ENCODE data around the gene MIB1. TPM values are rescaled to one million over a fixed set of nuclear protein-coding genes. Genes with fewer than 3 reads are reported as not detected.
"Not testable (repeated sequence)": the region's sequence is repeated elsewhere in the genome, so short reads cannot be mapped to it uniquely, and the experiment has no call there.

The MIB1 gene
- total RNA-seq, 2 experiments from 2014 or later: 41.9 to 42.5 TPM

DNA sequence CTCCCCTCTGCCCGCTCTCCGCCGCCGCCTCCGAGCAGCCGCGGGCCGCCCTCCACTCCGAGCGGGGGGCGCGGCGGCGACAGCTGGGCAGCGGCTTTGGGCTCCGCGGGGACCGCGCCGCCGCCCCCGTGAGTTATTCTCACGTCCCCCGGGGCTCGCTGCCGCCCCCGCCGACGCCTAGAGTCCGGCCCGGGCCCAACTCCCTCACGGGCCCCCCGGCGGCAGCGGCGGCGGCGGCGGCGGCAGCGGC lies 645 bp downstream of the MIB1 start:
- POLR2A ChIA-PET: interaction anchor here (2.8 to 5.4 kb wide), 2 partner anchors 37 to 141 kb away, joined by 18 to 34 read pairs; partner anchors contain the start of genes ABHD3 and ESCO1
- CTCF ChIA-PET: interaction anchor here (1.1 kb wide), 1 partner anchor 12 kb away, joined by 3 read pairs; no protein-coding TSS in a partner anchor

DNA sequence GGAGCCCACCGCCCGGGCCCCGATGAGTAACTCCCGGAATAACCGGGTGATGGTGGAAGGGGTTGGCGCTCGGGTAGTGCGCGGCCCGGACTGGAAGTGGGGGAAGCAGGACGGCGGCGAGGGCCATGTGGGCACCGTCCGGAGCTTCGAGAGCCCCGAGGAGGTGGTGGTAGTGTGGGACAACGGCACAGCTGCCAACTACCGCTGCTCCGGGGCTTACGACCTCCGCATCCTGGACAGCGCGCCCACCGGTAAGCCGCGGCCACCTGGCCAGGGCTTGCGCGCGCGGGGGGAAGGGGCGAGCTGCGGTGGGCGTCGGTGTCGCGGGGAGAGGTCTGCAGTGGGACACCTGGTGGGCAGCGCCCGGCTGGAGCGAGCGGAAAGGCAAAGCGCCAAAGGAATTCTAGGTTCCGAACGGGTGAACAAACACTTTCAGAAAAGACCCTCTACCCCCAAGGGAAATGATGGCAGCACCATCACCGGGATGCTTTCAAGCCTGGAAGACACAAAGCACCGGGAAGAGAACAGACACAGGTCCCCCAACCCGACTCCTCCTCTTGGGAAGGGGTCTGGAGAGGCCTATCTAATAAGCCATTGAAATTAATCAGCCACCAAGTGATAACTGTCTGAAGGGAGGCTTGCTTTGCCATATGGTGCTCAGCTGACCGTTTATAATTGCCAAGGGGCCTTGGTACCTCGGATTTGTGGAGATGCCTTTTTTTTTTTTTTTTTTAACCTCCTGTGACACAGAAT lies 1.1 kb downstream of the MIB1 start:
- POLR2A ChIA-PET: interaction anchor here (2.8 to 5.4 kb wide), 2 partner anchors 38 to 141 kb away, joined by 18 to 34 read pairs; partner anchors contain the start of genes ABHD3 and ESCO1
- CTCF ChIA-PET: interaction anchor here (1.1 to 1.2 kb wide), 2 partner anchors 11 to 38 kb away, joined by 3 read pairs; no protein-coding TSS in a partner anchor

GRCh38 chr18:21742315-21742687 lies 1.7 kb downstream of the MIB1 start:
- POLR2A ChIA-PET: interaction anchor here (2.8 to 5.4 kb wide), 2 partner anchors 38 to 142 kb away, joined by 18 to 34 read pairs; partner anchors contain the start of genes ABHD3 and ESCO1
- CTCF ChIA-PET: interaction anchor here (1.1 to 1.2 kb wide), 2 partner anchors 11 to 38 kb away, joined by 3 read pairs; no protein-coding TSS in a partner anchor

DNA sequence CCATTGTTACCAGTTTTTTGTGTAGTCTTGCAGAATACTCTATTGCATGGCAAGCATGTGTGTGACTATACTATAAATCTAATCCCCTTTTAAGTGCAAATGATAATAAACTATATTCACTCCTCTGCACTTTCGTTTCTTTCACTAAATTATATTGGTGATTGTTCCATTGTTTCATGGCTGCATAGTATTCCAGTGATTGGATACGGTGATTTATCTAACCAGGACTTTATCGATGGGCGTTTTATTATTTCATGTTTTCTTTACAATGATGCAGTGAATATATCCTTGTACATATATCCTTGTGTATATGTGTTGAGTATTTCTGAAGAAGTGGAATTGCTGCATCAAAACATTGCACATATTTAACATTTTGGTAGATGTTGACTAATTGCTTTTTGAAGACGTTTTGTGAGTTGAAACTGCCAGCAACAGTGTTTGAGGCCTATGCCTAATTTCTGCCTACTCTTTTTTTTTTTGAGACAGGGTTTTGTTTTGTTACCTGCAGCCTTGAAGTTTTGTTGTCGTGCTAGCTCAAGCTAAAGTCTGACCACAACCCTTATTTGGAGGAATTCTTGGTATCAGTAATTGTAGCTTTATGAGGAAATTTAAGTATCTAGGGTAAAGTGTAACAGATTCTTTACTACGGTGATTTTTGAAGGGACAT lies 2.7 kb downstream of the MIB1 start:
- ChIA-PET POLR2A (interaction anchor here (5.4 kb wide), 1 partner anchor 39 kb away, joined by 34 read pairs; the partner anchor contains the start of gene ABHD3), CTCF (interaction anchor here (0.9 to 1.2 kb wide), 2 partner anchors 39 to 142 kb away, joined by 3 to 10 read pairs; partner anchors contain the start of gene ESCO1)

GRCh38 chr18:21745231-21745630 lies 4.6 kb downstream of the MIB1 start:
- ChIA-PET POLR2A (no interaction called here), CTCF (no interaction called here)

GRCh38 chr18:21747268-21747667 lies 6.7 kb downstream of the MIB1 start:
- CTCF ChIA-PET: interaction anchor here (0.9 to 1.6 kb wide), 2 partner anchors 44 to 147 kb away, joined by 3 read pairs; partner anchors contain the start of gene ESCO1
- POLR2A ChIA-PET: no interaction called here

DNA sequence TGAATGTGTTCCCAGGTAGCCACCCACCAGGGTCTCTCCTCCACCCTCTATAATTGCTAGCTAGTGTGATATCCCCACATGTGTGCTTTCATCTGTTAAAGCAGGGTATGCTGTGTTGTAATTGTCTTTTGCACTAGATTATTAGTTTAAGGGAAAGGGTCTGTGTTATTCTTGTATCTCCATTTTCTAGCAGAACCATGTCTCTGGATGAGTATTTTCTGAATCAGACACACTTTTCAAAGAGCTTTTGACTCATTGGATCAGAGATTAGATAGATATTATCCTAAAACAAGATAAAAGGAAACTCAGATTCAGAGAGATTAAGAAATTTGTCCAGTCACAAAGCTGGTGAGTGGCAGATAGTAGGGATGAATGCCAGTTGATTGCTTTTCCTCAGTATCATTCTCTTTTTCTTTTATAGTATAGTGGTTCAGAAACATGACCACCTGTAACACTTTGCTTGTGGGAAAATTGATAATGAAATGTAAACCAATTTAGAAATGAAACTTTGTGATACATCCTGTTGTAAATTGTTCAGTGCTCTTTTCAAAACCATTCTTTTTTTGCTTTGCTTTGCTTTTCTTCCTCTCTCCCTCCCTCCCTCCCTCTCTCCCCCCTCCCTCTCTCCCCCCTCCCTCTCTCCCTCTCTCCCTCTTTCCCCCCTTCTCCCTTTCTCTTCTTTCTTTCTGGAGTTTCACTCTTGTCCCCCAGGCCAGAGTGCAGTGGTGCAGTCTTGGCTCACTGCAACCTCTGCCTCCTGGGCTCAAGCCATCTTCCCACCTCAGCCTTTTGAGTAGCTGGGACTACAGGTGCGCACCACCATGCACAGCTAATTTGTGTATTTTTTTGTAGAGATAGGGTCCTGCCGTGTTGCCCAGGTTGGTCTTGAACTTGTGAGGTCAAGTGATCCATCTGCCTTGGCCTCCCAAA lies 7.4 kb downstream of the MIB1 start:
- POLR2A ChIA-PET: interaction anchor here (1.1 kb wide), 1 partner anchor 8 kb away, joined by 4 read pairs; no protein-coding TSS in a partner anchor
- CTCF ChIA-PET: interaction anchor here (0.6 to 1.6 kb wide), 3 partner anchors 45 to 147 kb away, joined by 3 to 4 read pairs (median 3); partner anchors contain the start of gene ESCO1

- CTCF ChIA-PET: no interaction called here
- POLR2A ChIA-PET: no interaction called here
These were observed 17.2 kb downstream of the MIB1 start for GRCh38 chr18:21757833-21758232.

DNA sequence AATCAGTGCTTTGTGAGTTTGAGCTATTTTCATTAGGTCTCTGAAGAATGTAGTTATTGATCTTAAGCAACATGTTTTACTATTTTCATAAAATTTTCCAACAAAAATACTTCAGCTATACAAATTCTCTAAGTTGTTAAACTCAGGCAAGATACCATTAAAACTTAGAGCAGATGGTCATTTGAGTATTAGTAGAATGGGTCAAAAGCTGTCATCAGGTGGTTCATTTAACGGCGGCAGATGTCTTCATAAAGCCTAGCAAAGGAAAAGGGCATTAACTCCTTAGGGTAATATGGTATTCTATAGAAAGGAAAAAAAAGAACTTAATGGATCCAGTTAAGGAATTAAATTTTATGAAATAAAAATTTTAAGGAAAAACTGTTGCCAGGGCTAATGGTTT lies 19.2 kb downstream of the MIB1 start:
- ChIA-PET CTCF (no interaction called here), POLR2A (no interaction called here)

DNA sequence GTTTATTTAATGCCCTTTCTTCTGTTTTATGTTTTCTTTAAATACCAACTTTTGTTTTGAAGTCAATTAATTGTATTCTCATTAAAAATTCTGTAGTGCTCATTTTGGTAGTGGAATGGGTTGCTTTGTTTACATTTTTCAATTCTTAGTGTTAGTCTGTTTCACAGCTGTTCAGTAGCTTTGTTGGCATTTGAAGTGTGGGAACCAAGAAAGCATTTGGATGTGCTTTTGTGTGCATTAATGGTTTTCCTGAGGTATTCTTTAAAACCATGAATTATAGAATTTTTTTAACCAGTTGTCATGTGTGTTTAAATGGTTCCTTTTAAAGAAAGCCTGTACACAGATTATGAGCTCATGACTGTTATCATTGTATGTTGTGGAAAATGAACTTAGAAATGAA lies 19.7 kb downstream of the MIB1 start:
- ChIA-PET CTCF (no interaction called here), POLR2A (no interaction called here)

GRCh38 chr18:21761471-21762115 lies 21.0 kb downstream of the MIB1 start:
- ChIA-PET POLR2A (no interaction called here), CTCF (no interaction called here)

DNA sequence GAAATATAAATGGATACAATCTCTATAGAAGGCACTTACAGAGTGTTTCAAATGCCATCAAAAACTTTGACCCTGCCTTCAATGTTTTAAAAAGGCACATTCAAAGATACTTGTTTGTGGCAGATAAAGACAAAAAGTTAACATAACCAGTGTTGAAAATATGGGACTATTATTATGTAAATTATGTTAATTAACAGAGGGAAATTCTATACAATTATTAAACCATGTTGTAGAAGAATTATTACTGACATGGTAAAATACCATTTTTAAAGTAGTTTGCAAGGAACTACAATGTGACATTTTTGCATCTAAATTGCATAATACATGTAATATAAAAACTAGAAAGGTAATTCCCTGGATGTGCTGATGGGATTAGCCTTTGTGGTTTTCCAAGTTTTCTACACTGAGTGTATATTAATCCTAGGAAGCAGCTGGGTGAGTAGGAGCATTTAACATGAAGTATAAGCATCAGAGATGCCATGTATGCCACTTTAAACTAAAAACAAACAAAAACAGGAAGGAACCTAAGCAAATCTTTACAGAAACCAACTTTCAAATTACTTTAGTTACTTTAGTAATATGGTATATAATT lies 21.7 kb downstream of the MIB1 start:
- POLR2A ChIA-PET: no interaction called here
- CTCF ChIA-PET: no interaction called here

GRCh38 chr18:21763846-21764646 lies 23.5 kb downstream of the MIB1 start:
- POLR2A ChIA-PET: interaction anchor here (0.6 kb wide), 1 partner anchor 9 kb away, joined by 3 read pairs; no protein-coding TSS in a partner anchor
- CTCF ChIA-PET: no interaction called here

DNA sequence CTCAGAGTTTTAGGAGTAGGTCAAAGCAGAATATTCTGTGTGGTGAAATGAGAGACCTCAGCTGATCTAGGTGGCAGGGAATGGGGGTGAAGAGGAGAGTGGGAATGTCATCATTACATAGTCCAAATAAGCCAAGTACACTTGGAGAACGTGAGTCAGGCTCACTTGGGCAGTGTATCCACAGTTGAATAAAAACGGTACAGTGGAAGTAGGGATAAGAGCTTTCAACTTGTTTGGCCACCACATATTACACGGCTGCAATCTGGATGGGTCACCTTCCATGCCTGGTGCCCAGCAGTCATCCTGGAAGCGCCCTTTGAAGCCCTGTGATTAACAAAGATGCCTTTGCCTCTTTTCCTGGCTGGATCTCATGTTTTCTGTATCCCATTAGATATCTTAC lies 28.6 kb downstream of the MIB1 start:
- CTCF ChIA-PET: interaction anchor here (0.8 kb wide), 1 partner anchor 119 kb away, joined by 3 read pairs; no protein-coding TSS in a partner anchor

GRCh38 chr18:21774722-21775121 lies 34.1 kb downstream of the MIB1 start:
- ChIA-PET POLR2A (no interaction called here), CTCF (interaction anchor here (0.7 kb wide), 1 partner anchor 557 kb away, joined by 3 read pairs; no protein-coding TSS in a partner anchor)

More for the DNA sequence above, 28.6 kb downstream of the MIB1 start:
- POLR2A ChIA-PET: no interaction called here

GRCh38 chr18:21777814-21778213 lies 37.2 kb downstream of the MIB1 start:
- CTCF ChIA-PET: no interaction called here
- POLR2A ChIA-PET: no interaction called here

DNA sequence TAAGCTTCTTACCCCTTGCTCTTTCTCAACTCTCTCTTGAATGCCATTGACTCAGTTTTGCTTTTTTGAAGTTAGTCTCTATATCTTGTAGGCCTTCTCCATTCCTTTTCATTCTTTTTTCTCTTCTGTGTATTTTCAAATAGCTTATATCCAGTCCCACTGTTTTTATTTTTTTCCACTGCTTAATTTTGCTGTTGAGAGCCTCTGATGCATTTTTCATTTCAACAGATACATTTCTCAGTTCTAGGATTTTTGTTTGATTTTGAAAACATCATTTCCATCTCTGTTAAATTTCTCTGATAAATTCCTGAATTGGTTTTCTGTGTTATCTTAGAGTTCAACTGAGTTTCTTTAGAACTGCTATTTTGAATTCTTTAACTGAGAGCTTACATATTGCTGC lies 45.9 kb downstream of the MIB1 start:
- ChIA-PET POLR2A (no interaction called here), CTCF (no interaction called here)

- POLR2A ChIA-PET: not testable (repeated sequence)
These were observed 55.5 kb downstream of the MIB1 start for GRCh38 chr18:21796089-21796488.

More at GRCh38 chr18:21796089-21796488, 55.5 kb downstream of the MIB1 start:
- CTCF ChIA-PET: not testable (repeated sequence)

All from activated CD8-positive, alpha-beta memory T cell treated with anti-CD3 and anti-CD28 coated beads for 36 hours (primary cell).